Stimulated activated CD4-positive, alpha-beta T cell treated with anti-CD3 and anti-CD28 coated beads, Interleukin-2, amount 100 ng/mL, for 4 hours (primary cell): ENCODE measurements around the gene RHNO1.

ENCODE experiments used
- DNase-seq: peaks from one replicate; pipeline ENCODE4 v3.0.0-alpha.2; 2020; ENCODE audit warnings: low read depth

RHNO1 gene

GRCh38 chr12:2877047-2877952 is at the start of gene RHNO1, which contains the start of gene FOXM1:
TSS of gene RHNO1 (plus strand) at chr12:2877223. CDS start at chr12:2885367, 8,144 bp downstream.
TSS of gene FOXM1 (minus strand) at chr12:2877174. CDS start at chr12:2874478, 2,696 bp downstream.
- peak; percentile 76 for DNase-seq

- no peak for DNase-seq
Measured at GRCh38 chr12:2829275-2829674, 47.7 kb upstream of the RHNO1 start.

GRCh38 chr12:2832550-2833127 is 44.4 kb upstream of the RHNO1 start:
- DNase-seq = no peak

GRCh38 chr12:2833327-2833726 is 43.7 kb upstream of the RHNO1 start:
- DNase-seq = no peak

- no peak for DNase-seq
Measured at GRCh38 chr12:2833810-2834209, 43.2 kb upstream of the RHNO1 start.

GRCh38 chr12:2834581-2835491 is 42.2 kb upstream of the RHNO1 start, which contains the start of gene NRIP2:
TSS of gene NRIP2 (minus strand) at chr12:2835035. CDS start at chr12:2834983, 52 bp downstream.
- DNase-seq = no peak

- no peak for DNase-seq
Measured at GRCh38 chr12:2835691-2836403, 41.2 kb upstream of the RHNO1 start.

GRCh38 chr12:2836574-2836973 is 40.4 kb upstream of the RHNO1 start:
- no peak for DNase-seq

GRCh38 chr12:2841056-2841650 is 35.9 kb upstream of the RHNO1 start:
- DNase-seq = no peak

- no peak for DNase-seq
Measured at GRCh38 chr12:2842948-2843347, 34.1 kb upstream of the RHNO1 start.

- no peak for DNase-seq
Measured at GRCh38 chr12:2844786-2845185, 32.2 kb upstream of the RHNO1 start.

- DNase-seq = no peak
Measured at GRCh38 chr12:2845280-2845679, 31.7 kb upstream of the RHNO1 start.

GRCh38 chr12:2851931-2852330 is 25.1 kb upstream of the RHNO1 start:
- DNase-seq = no peak

GRCh38 chr12:2853626-2854025 is 23.4 kb upstream of the RHNO1 start:
- peak; percentile 11 for DNase-seq

GRCh38 chr12:2854669-2855453 is 22.2 kb upstream of the RHNO1 start:
- no peak for DNase-seq

- DNase-seq = no peak
Measured at GRCh38 chr12:2855546-2855945, 21.5 kb upstream of the RHNO1 start.

- no peak for DNase-seq
Measured at GRCh38 chr12:2856051-2856450, 21.0 kb upstream of the RHNO1 start.

GRCh38 chr12:2857021-2857431 is 20.0 kb upstream of the RHNO1 start, which contains the start of gene TEX52:
TSS of gene TEX52 (minus strand) at chr12:2857039. CDS start at chr12:2857026, 13 bp downstream.
- DNase-seq = no peak

GRCh38 chr12:2857576-2857975 is 19.4 kb upstream of the RHNO1 start:
- DNase-seq = no peak

- DNase-seq = no peak
Measured at GRCh38 chr12:2858334-2858733, 18.7 kb upstream of the RHNO1 start.
